ENCODE data around the gene MTUS2.

DNA sequence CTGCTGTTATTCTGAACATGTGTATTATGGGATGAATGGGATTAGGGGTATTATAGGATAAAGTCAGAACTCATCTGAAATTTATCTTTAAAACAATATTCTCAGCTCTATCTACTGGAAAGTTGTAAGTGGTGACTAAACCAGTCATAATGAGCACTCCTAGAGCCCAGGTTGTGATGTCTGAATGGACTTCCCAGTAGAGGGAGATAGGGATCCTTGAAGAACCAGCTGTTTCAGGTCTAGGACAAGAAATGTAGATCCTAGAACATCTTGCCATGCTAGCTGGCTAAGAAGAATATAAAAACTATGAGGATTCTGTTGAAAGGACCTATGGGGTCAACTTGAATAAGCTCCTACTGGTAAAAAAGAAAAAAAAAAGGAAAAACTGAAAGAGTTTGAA lies 464.6 kb downstream of the MTUS2 start:
- TF ChIP-seq NPAS2 (CRISPR knock-in tag; IDR thresholded peaks at IDR 0.05; ENCODE audit: borderline replicate concordance) = no peak
- TF ChIP-seq SMC3 (IDR thresholded peaks at IDR 0.05) = no peak
- TF ChIP-seq, protein P1, sequence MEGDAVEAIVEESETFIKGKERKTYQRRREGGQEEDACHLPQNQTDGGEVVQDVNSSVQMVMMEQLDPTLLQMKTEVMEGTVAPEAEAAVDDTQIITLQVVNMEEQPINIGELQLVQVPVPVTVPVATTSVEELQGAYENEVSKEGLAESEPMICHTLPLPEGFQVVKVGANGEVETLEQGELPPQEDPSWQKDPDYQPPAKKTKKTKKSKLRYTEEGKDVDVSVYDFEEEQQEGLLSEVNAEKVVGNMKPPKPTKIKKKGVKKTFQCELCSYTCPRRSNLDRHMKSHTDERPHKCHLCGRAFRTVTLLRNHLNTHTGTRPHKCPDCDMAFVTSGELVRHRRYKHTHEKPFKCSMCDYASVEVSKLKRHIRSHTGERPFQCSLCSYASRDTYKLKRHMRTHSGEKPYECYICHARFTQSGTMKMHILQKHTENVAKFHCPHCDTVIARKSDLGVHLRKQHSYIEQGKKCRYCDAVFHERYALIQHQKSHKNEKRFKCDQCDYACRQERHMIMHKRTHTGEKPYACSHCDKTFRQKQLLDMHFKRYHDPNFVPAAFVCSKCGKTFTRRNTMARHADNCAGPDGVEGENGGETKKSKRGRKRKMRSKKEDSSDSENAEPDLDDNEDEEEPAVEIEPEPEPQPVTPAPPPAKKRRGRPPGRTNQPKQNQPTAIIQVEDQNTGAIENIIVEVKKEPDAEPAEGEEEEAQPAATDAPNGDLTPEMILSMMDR (IDR thresholded peaks at IDR 0.05) = no peak
- TF ChIP-seq, protein P2, sequence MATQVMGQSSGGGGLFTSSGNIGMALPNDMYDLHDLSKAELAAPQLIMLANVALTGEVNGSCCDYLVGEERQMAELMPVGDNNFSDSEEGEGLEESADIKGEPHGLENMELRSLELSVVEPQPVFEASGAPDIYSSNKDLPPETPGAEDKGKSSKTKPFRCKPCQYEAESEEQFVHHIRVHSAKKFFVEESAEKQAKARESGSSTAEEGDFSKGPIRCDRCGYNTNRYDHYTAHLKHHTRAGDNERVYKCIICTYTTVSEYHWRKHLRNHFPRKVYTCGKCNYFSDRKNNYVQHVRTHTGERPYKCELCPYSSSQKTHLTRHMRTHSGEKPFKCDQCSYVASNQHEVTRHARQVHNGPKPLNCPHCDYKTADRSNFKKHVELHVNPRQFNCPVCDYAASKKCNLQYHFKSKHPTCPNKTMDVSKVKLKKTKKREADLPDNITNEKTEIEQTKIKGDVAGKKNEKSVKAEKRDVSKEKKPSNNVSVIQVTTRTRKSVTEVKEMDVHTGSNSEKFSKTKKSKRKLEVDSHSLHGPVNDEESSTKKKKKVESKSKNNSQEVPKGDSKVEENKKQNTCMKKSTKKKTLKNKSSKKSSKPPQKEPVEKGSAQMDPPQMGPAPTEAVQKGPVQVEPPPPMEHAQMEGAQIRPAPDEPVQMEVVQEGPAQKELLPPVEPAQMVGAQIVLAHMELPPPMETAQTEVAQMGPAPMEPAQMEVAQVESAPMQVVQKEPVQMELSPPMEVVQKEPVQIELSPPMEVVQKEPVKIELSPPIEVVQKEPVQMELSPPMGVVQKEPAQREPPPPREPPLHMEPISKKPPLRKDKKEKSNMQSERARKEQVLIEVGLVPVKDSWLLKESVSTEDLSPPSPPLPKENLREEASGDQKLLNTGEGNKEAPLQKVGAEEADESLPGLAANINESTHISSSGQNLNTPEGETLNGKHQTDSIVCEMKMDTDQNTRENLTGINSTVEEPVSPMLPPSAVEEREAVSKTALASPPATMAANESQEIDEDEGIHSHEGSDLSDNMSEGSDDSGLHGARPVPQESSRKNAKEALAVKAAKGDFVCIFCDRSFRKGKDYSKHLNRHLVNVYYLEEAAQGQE (IDR thresholded peaks at IDR 0.05) = no peak
- no peak for TF ChIP-seq POLR2A (IDR thresholded peaks at IDR 0.05; ENCODE audit: low read length)
- TF ChIP-seq, protein P3, sequence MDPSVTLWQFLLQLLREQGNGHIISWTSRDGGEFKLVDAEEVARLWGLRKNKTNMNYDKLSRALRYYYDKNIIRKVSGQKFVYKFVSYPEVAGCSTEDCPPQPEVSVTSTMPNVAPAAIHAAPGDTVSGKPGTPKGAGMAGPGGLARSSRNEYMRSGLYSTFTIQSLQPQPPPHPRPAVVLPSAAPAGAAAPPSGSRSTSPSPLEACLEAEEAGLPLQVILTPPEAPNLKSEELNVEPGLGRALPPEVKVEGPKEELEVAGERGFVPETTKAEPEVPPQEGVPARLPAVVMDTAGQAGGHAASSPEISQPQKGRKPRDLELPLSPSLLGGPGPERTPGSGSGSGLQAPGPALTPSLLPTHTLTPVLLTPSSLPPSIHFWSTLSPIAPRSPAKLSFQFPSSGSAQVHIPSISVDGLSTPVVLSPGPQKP (IDR thresholded peaks at IDR 0.05; ENCODE audit: low read depth, low read length) = no peak
- no peak for TF ChIP-seq EP300 (IDR thresholded peaks at IDR 0.05)
- TF ChIP-seq RAD21 (conservative IDR thresholded peaks at IDR 0.05 in 1 of 2, IDR thresholded peaks at IDR 0.05 in 1 of 2) = no peak
- TF ChIP-seq, protein P4, sequence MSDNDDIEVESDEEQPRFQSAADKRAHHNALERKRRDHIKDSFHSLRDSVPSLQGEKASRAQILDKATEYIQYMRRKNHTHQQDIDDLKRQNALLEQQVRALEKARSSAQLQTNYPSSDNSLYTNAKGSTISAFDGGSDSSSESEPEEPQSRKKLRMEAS (IDR thresholded peaks at IDR 0.05) = no peak
- no peak for TF ChIP-seq MAZ (IDR thresholded peaks at IDR 0.05; ENCODE audit: borderline replicate concordance, low read depth, low read length)
- no peak for TF ChIP-seq CHD2 (IDR thresholded peaks at IDR 0.05; ENCODE audit: low read length, partially characterized antibody)
- TF ChIP-seq, protein P5, sequence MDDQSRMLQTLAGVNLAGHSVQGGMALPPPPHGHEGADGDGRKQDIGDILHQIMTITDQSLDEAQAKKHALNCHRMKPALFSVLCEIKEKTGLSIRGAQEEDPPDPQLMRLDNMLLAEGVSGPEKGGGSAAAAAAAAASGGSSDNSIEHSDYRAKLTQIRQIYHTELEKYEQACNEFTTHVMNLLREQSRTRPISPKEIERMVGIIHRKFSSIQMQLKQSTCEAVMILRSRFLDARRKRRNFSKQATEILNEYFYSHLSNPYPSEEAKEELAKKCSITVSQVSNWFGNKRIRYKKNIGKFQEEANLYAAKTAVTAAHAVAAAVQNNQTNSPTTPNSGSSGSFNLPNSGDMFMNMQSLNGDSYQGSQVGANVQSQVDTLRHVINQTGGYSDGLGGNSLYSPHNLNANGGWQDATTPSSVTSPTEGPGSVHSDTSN (IDR thresholded peaks at IDR 0.05) = no peak
- no peak for TF ChIP-seq CEBPB (IDR thresholded peaks at IDR 0.05)
